Mucosa of rectum (tissue), 2 donors: ENCODE measurements around the gene CAST.
"Not testable (repeated sequence)": the region's sequence is repeated elsewhere in the genome, so short reads cannot be mapped to it uniquely, and the experiment has no call there.

ENCODE experiments used
- H3K27ac ChIP-seq, 2 donors: one replicate each; pipeline ENCODE4 v1.7.0; 2013; ENCODE audit warnings: inconsistent platforms in 2 of 2, low read depth in 2 of 2, low read length in 2 of 2
- H3K27me3 ChIP-seq, 2 donors: one replicate each; pipeline ENCODE4 v1.7.0; 2013; ENCODE audit warnings: low read length in 2 of 2; ENCODE audit not compliant: control insufficient read depth in 2 of 2, insufficient read depth in 2 of 2
- H3K36me3 ChIP-seq, 2 donors: one replicate each; pipeline ENCODE4 v1.7.0; 2013; ENCODE audit warnings: low read length in 2 of 2; ENCODE audit not compliant: control insufficient read depth in 2 of 2, insufficient read depth in 2 of 2
- H3K4me1 ChIP-seq, 2 donors: one replicate each; pipeline ENCODE4 v1.7.0; 2013; ENCODE audit warnings: low read length in 2 of 2, mild to moderate bottlenecking in 1 of 2; ENCODE audit not compliant: control insufficient read depth in 2 of 2, insufficient read depth in 2 of 2
- H3K4me3 ChIP-seq, 2 donors: one replicate each; pipeline ENCODE4 v1.7.0; 2013; ENCODE audit warnings: low read length in 2 of 2
- H3K9ac ChIP-seq, 2 donors: one replicate each; pipeline ENCODE4 v1.7.0; 2013; ENCODE audit warnings: low read length in 2 of 2, low read depth in 1 of 2, mild to moderate bottlenecking in 1 of 2
- H3K9me3 ChIP-seq, 2 donors: one replicate each; pipeline ENCODE4 v1.7.0; 2013; ENCODE audit warnings: low read length in 2 of 2; ENCODE audit not compliant: control insufficient read depth in 2 of 2
- donor health status: healthy.
- donor health status: Normal muscosa, but diverticular disease.

CAST gene

GRCh38 chr5:96796434-96796833 is 134.3 kb downstream of the CAST start:
- Histone ChIP-seq H3K36me3 (peaks cover 59 to 77% of the 10 kb centered on the region in 2 donors), H3K27ac (no peak overlapping the region), H3K9me3 (no peaks in the 10 kb centered on the region), H3K4me1 (no peaks in the 10 kb centered on the region), H3K4me3 (no peak overlapping the region), H3K27me3 (no peaks in the 10 kb centered on the region), H3K9ac (no peak overlapping the region)

- peaks cover 9 to 25% of the 10 kb centered on the region in 2 donors for H3K4me1 ChIP-seq
- peaks cover 24 to 45% of the 10 kb centered on the region in 2 donors for H3K36me3 ChIP-seq
- H3K9me3 ChIP-seq, H3K4me3 ChIP-seq, H3K27ac ChIP-seq, H3K27me3 ChIP-seq, H3K9ac ChIP-seq: not testable (repeated sequence)
Observed at GRCh38 chr5:96801718-96802117, 139.5 kb downstream of the CAST start.

- H3K27me3 ChIP-seq, result no peaks in the 10 kb centered on the region
Observed at GRCh38 chr5:96807075-96807654, 145.0 kb downstream of the CAST start.

GRCh38 chr5:96808541-96808828 is 146.3 kb downstream of the CAST start:
- peaks cover 1 to 2% of the 10 kb centered on the region in 2 donors for H3K36me3 ChIP-seq
- H3K27me3 ChIP-seq, result no peaks in the 10 kb centered on the region
- H3K9me3 ChIP-seq, result no peaks in the 10 kb centered on the region
- peak overlapping the region; percentile 98 to 99 for H3K27ac ChIP-seq
- peak overlapping the region; percentile 80 to 93 for H3K4me3 ChIP-seq
- H3K9ac ChIP-seq, result peak overlapping the region; percentile 84 to 99
- H3K4me1 ChIP-seq, result peaks cover 14 to 24% of the 10 kb centered on the region in 2 donors

More at GRCh38 chr5:96807075-96807654, 145.0 kb downstream of the CAST start:
- Histone ChIP-seq H3K36me3 (peaks cover 3 to 9% of the 10 kb centered on the region in 2 donors), H3K9me3 (no peaks in the 10 kb centered on the region), H3K4me1 (peaks cover 14 to 25% of the 10 kb centered on the region in 2 donors), H3K27ac (peak overlapping the region; percentile 98 to 99), H3K9ac (peak overlapping the region; percentile 84 to 99), H3K4me3 (peak overlapping the region; percentile 80 to 93)

GRCh38 chr5:96808868-96809558 is 146.8 kb downstream of the CAST start:
- peak overlapping the region; percentile 80 to 93 for H3K4me3 ChIP-seq
- H3K27ac ChIP-seq, result peak overlapping the region in 1 of 2 donors; percentile 98
- H3K36me3 ChIP-seq, result no peaks in the 10 kb centered on the region
- H3K27me3 ChIP-seq, result no peaks in the 10 kb centered on the region
- peak overlapping the region in 1 of 2 donors; percentile 99 for H3K9ac ChIP-seq
- H3K4me1 ChIP-seq, result peaks cover 14 to 20% of the 10 kb centered on the region in 2 donors
- no peaks in the 10 kb centered on the region for H3K9me3 ChIP-seq

- H3K9me3 ChIP-seq, result no peaks in the 10 kb centered on the region
- peaks cover 10 to 16% of the 10 kb centered on the region in 2 donors for H3K4me1 ChIP-seq
- H3K27ac ChIP-seq, result no peak overlapping the region
- no peaks in the 10 kb centered on the region for H3K27me3 ChIP-seq
- H3K4me3 ChIP-seq, result no peak overlapping the region
- no peak overlapping the region for H3K9ac ChIP-seq
- no peaks in the 10 kb centered on the region for H3K36me3 ChIP-seq
Observed at GRCh38 chr5:96809921-96810320, 147.7 kb downstream of the CAST start.

- Histone ChIP-seq H3K27me3 (no peaks in the 10 kb centered on the region), H3K4me3 (no peak overlapping the region), H3K4me1 (peaks cover 0 to 6% of the 10 kb centered on the region in 2 donors)
Observed at GRCh38 chr5:96812851-96813250, 150.7 kb downstream of the CAST start.

GRCh38 chr5:96814041-96814440 is 151.9 kb downstream of the CAST start:
- no peak overlapping the region for H3K27ac ChIP-seq
- no peak overlapping the region for H3K9ac ChIP-seq
- H3K36me3 ChIP-seq, result no peaks in the 10 kb centered on the region
- H3K4me3 ChIP-seq, result no peak overlapping the region
- H3K4me1 ChIP-seq, result peaks cover 0 to 2% of the 10 kb centered on the region in 2 donors
- H3K9me3 ChIP-seq, result no peaks in the 10 kb centered on the region
- no peaks in the 10 kb centered on the region for H3K27me3 ChIP-seq

More at GRCh38 chr5:96812851-96813250, 150.7 kb downstream of the CAST start:
- Histone ChIP-seq H3K9ac (no peak overlapping the region), H3K9me3 (no peaks in the 10 kb centered on the region), H3K36me3 (no peaks in the 10 kb centered on the region), H3K27ac (no peak overlapping the region)

- H3K4me3 ChIP-seq, result peak overlapping the region; percentile 13 to 58
- H3K27ac ChIP-seq, result peak overlapping the region in 1 of 2 donors; percentile 61
- no peaks in the 10 kb centered on the region for H3K36me3 ChIP-seq
Observed at GRCh38 chr5:96816411-96816939, 154.3 kb downstream of the CAST start.

GRCh38 chr5:96816991-96817390 is 154.8 kb downstream of the CAST start:
- Histone ChIP-seq H3K4me3 (peak overlapping the region; percentile 13 to 58), H3K4me1 (peaks cover 0 to 2% of the 10 kb centered on the region in 2 donors), H3K27ac (peak overlapping the region in 1 of 2 donors; percentile 61), H3K27me3 (no peaks in the 10 kb centered on the region), H3K36me3 (no peaks in the 10 kb centered on the region), H3K9ac (peak overlapping the region in 1 of 2 donors; percentile 29), H3K9me3 (no peaks in the 10 kb centered on the region)

More at GRCh38 chr5:96816411-96816939, 154.3 kb downstream of the CAST start:
- Histone ChIP-seq H3K9me3 (no peaks in the 10 kb centered on the region), H3K9ac (peak overlapping the region in 1 of 2 donors; percentile 29), H3K27me3 (no peaks in the 10 kb centered on the region), H3K4me1 (peaks cover 0 to 2% of the 10 kb centered on the region in 2 donors)
